IMR-90 (cell line): ENCODE measurements around the gene PRPF4. TPM values are rescaled to one million over a fixed set of nuclear protein-coding genes. Genes with fewer than 3 reads are reported as not detected.

Experiments
- ATAC-seq: fragments of 200-7000 bp; cut with Tn5 transposase; 2 replicates; pipeline ENCODE4 v1.9.1; 2020; ENCODE audit warnings: low read depth, mild to moderate bottlenecking, moderate library complexity
- BruUV-seq: library from RNA; stranded (reverse); fragments of 400-500 nt; replicated peaks from 2 replicates; lab custom pipeline; 2021; lab: Mats Ljungman, UMichigan
- CTCF ChIA-PET: fragments of 300-600 bp; formaldehyde crosslinking; extraction: SDS; loops from one replicate; lab custom pipeline; 2021; ENCODE audit warnings: antibody characterized with exemption; lab: Yijun Ruan, JAX
- POLR2A ChIA-PET: fragments of 300-600 bp; sonication (Branson Sonifier 250); formaldehyde crosslinking; loops from one replicate; lab custom pipeline; 2022; ENCODE audit warnings: antibody characterized with exemption; ENCODE audit not compliant: unreplicated experiment; lab: Charles Lee
- DNase-seq: peaks from one replicate; pipeline ENCODE4 v3.0.0; 2013
- H2AFZ ChIP-seq: replicated peaks from 2 replicates; pipeline ENCODE3; 2013; ENCODE audit warnings: low read length, mild to moderate bottlenecking; ENCODE audit not compliant: poor library complexity
- H2AK5ac ChIP-seq: 2 replicates; pipeline ENCODE4 v1.6.1; 2013; ENCODE audit warnings: low read depth, low read length, inconsistent platforms
- H2AK9ac ChIP-seq: replicated peaks from 2 replicates; pipeline ENCODE3; 2013; ENCODE audit warnings: mild to moderate bottlenecking, low read depth, low read length, moderate library complexity; ENCODE audit not compliant: poor library complexity
- H2BK120ac ChIP-seq: 2 replicates; pipeline ENCODE4 v1.6.1; 2013; ENCODE audit warnings: low read depth, low read length, inconsistent platforms
- H2BK15ac ChIP-seq: 3 replicates; pipeline ENCODE4 v1.6.1; 2013; ENCODE audit warnings: low read depth, low read length, inconsistent platforms
- H2BK20ac ChIP-seq: 2 replicates; pipeline ENCODE4 v1.6.1; 2013; ENCODE audit warnings: low read depth, mild to moderate bottlenecking, inconsistent platforms, low read length, moderate library complexity
- H2BK5ac ChIP-seq: 2 replicates; pipeline ENCODE4 v1.6.1; 2013; ENCODE audit warnings: mild to moderate bottlenecking, low read depth, low read length, inconsistent platforms; ENCODE audit not compliant: poor library complexity, severe bottlenecking
- H3K14ac ChIP-seq: replicated peaks from 2 replicates; pipeline ENCODE4 v1.6.1; 2013; ENCODE audit warnings: low read depth, low read length, inconsistent platforms
- H3K18ac ChIP-seq: 2 replicates; pipeline ENCODE4 v1.6.1; 2013; ENCODE audit warnings: low read depth, low read length, control low read depth
- H3K23ac ChIP-seq: 2 replicates; pipeline ENCODE4 v1.6.1; 2013; ENCODE audit warnings: low read depth, low read length, inconsistent platforms
- H3K27ac ChIP-seq: 2 replicates; pipeline ENCODE4 v1.5.1; 2013; ENCODE audit warnings: mild to moderate bottlenecking, control low read depth, low read length; ENCODE audit not compliant: insufficient read depth
- H3K27me3 ChIP-seq: 2 replicates; pipeline ENCODE4 v1.6.1; 2013; ENCODE audit warnings: low read length; ENCODE audit not compliant: control insufficient read depth, insufficient read depth
- H3K36me3 ChIP-seq: 2 replicates; pipeline ENCODE4 v1.6.1; 2013; ENCODE audit warnings: low read length, mixed read lengths; ENCODE audit not compliant: control insufficient read depth, insufficient read depth
- H3K4ac ChIP-seq: 2 replicates; pipeline ENCODE4 v1.6.1; 2013; ENCODE audit warnings: low read depth, low read length, inconsistent platforms
- H3K4me1 ChIP-seq: 2 replicates; pipeline ENCODE4 v1.6.1; 2013; ENCODE audit warnings: low read length, mixed read lengths; ENCODE audit not compliant: control insufficient read depth, insufficient read depth
- H3K4me2 ChIP-seq: 2 replicates; pipeline ENCODE4 v1.6.1; 2013; ENCODE audit warnings: low read depth, mild to moderate bottlenecking, control low read depth, low read length, moderate library complexity
- H3K4me3 ChIP-seq: 2 replicates; pipeline ENCODE4 v1.5.1; 2013; ENCODE audit warnings: low read depth, mild to moderate bottlenecking, control low read depth, low read length, moderate library complexity; ENCODE audit not compliant: insufficient read depth
- H3K56ac ChIP-seq: 2 replicates; pipeline ENCODE4 v1.6.1; 2013; ENCODE audit warnings: low read length, inconsistent platforms; ENCODE audit not compliant: insufficient read depth; ENCODE audit errors: extremely low read depth
- H3K79me1 ChIP-seq, 2 experiments: 2 replicates each; pipeline ENCODE4 v1.6.1; 2013; ENCODE audit warnings: low read length in 2 of 2, inconsistent platforms in 1 of 2, low read depth in 1 of 2
- H3K9ac ChIP-seq: 2 replicates; pipeline ENCODE4 v1.6.1; 2013; ENCODE audit warnings: low read depth, low read length, control low read depth
- H3K9me1 ChIP-seq: 2 replicates; pipeline ENCODE4 v1.6.1; 2013; ENCODE audit warnings: low read length, inconsistent platforms; ENCODE audit not compliant: insufficient read depth
- H3K9me3 ChIP-seq: 2 replicates; pipeline ENCODE4 v1.6.1; 2013; ENCODE audit warnings: low read length; ENCODE audit not compliant: control insufficient read depth, insufficient read depth
- H4K20me1 ChIP-seq: 2 replicates; pipeline ENCODE4 v1.6.1; 2013; ENCODE audit warnings: low read length, inconsistent platforms; ENCODE audit not compliant: insufficient read depth
- H4K5ac ChIP-seq: 2 replicates; pipeline ENCODE4 v1.6.1; 2013; ENCODE audit warnings: mild to moderate bottlenecking, low read depth, low read length, control low read depth
- H4K8ac ChIP-seq, 2 experiments: 2 replicates each; pipeline ENCODE4 v1.6.1; 2013; ENCODE audit warnings: low read depth in 2 of 2, low read length in 2 of 2, control low read depth in 1 of 2, inconsistent platforms in 1 of 2
- H4K91ac ChIP-seq: 2 replicates; pipeline ENCODE4 v1.6.1; 2013; ENCODE audit warnings: low read depth, low read length, inconsistent platforms; ENCODE audit not compliant: insufficient read depth
- CEBPB ChIP-seq: IDR thresholded peaks from 2 replicates; pipeline ENCODE4 v1.6.1; 2012; ENCODE audit warnings: low read depth, low read length, improper control_type of control experiment
- MAZ ChIP-seq: IDR thresholded peaks from 2 replicates; pipeline ENCODE4 v1.6.1; 2012; ENCODE audit warnings: low read depth, mild to moderate bottlenecking, low read length, improper control_type of control experiment, moderate library complexity, borderline replicate concordance
- POLR2A ChIP-seq: IDR thresholded peaks from 2 replicates; pipeline ENCODE4 v1.6.1; 2012; ENCODE audit warnings: mild to moderate bottlenecking, low read depth, low read length
- RAD21 ChIP-seq: IDR thresholded peaks from 2 replicates; pipeline ENCODE4 v1.6.1; 2012; ENCODE audit warnings: low read length, improper control_type of control experiment
- RCOR1 ChIP-seq: IDR thresholded peaks from 2 replicates; pipeline ENCODE4 v1.6.1; 2012; ENCODE audit warnings: mild to moderate bottlenecking, low read length, improper control_type of control experiment; ENCODE audit not compliant: insufficient replicate concordance
- RFX5 ChIP-seq: IDR thresholded peaks from 2 replicates; pipeline ENCODE4 v1.8.0; 2012; ENCODE audit warnings: low read depth, mild to moderate bottlenecking, low read length, moderate library complexity
- WGBS, 2 experiments: methylation state at CpG; one replicate each; pipeline versions ENCODE4 v1.1.5 to v1.1.7; 2013; ENCODE audit warnings: missing lambda C conversion rate in 2 of 2; ENCODE audit not compliant: insufficient read length in 1 of 2; ENCODE audit errors: extremely low coverage in 2 of 2; 5-methylcytosine and 5-hydroxymethylcytosine counted together
- dilution Hi-C: fragments of 300-500 bp; cut with HindIII; formaldehyde crosslinking; loops from one replicate; pipeline ENCODE4 v1.14.3; 2018; ENCODE audit warnings: low sequenced_read_pairs; ENCODE audit not compliant: unreplicated experiment
- in situ Hi-C: fragments of 300-500 bp; cut with MboI; formaldehyde crosslinking; loops from 3 replicates; pipeline ENCODE4 v1.14.3; 2019; ENCODE audit warnings: low sequenced_read_pairs, inconsistent platforms, mixed read lengths
- intact Hi-C: fragments of 100-400 bp; cut with micrococcal nuclease; formaldehyde crosslinking; loops from 2 replicates; pipeline ENCODE4 v1.10.0; 2022
- polyA plus RNA-seq, 3 experiments: library from polyadenylated mRNA; depleted of rRNA; stranded (reverse); fragments of >200 nt; gene quantifications; 2 replicates each; pipeline ENCODE4 v1.2.3, GENCODE V29; 2012; ENCODE audit warnings: low replicate concordance in 1 of 3
- total RNA-seq: library from RNA; depleted of rRNA; stranded (reverse); fragments of >200 nt; gene quantifications from 2 replicates; pipeline ENCODE4 v1.2.3, GENCODE V29; 2012
- TF ChIP-seq, protein P1 (sequence below): fragments of 150-350 bp; IDR thresholded peaks from 2 replicates; pipeline ENCODE4 v1.6.1; 2017; ENCODE audit warnings: mild to moderate bottlenecking, antibody characterized with exemption, low read length, low read depth

Gene PRPF4
- total and polyA plus RNA-seq, 2 of the 4 experiments (the other 2 are of a cell fraction): 21.4 to 38.0 TPM

DNA sequence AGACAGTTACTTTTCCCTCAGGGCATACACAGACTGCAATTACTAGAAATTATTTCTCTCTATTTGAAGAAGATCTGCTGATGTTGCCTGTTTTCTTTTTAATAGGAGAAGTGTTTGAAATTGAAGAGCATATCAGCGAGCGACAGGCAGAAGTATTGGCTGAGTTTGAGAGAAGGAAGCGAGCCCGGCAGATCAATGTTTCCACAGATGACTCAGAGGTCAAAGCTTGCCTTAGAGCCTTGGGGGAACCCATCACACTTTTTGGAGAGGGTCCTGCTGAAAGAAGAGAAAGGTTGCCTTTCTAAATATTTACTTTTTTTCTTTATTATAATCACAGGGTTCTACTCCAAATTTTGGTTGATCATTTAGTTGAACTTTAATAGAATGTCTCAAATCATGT, 3.4 kb downstream of the PRPF4 start:
- no peak overlapping the region for H3K4ac ChIP-seq
- no peaks in the 10 kb centered on the region for H3K9me1 ChIP-seq
- H3K14ac ChIP-seq: no peak overlapping the region
- no peak overlapping the region for H3K18ac ChIP-seq
- no peak overlapping the region for H2AK5ac ChIP-seq
- in situ Hi-C loops: no loop called here
- no peak overlapping the region for H2BK15ac ChIP-seq
- POLR2A ChIA-PET: no interaction called here
- H4K5ac ChIP-seq: no peak overlapping the region
- H2AFZ ChIP-seq: no peak overlapping the region
- no TSS peak for BruUV-seq
- H3K4me2 ChIP-seq: no peak overlapping the region
- no peak overlapping the region for H2BK5ac ChIP-seq
- TF ChIP-seq MAZ: no peak
- TF ChIP-seq RCOR1: no peak
- no peak for TF ChIP-seq RFX5
- TF ChIP-seq RAD21: no peak
- TF ChIP-seq, protein P1, sequence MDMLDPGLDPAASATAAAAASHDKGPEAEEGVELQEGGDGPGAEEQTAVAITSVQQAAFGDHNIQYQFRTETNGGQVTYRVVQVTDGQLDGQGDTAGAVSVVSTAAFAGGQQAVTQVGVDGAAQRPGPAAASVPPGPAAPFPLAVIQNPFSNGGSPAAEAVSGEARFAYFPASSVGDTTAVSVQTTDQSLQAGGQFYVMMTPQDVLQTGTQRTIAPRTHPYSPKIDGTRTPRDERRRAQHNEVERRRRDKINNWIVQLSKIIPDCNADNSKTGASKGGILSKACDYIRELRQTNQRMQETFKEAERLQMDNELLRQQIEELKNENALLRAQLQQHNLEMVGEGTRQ: no peak
- TF ChIP-seq CEBPB: no peak
- TF ChIP-seq POLR2A: no peak
- H3K9me3 ChIP-seq: no peaks in the 10 kb centered on the region
- H3K79me1 ChIP-seq: peaks cover 19 to 20% of the 10 kb centered on the region in 2 experiments
- H3K4me3 ChIP-seq: no peak overlapping the region
- no peak overlapping the region for H3K9ac ChIP-seq
- ATAC-seq (no peak), DNase-seq (no peak)
- no peaks in the 10 kb centered on the region for H3K27me3 ChIP-seq
- no peak overlapping the region for H3K23ac ChIP-seq
- intact Hi-C loops: loop anchor here (10.0 kb wide), 1 partner anchor 376 kb away; no protein-coding TSS in a partner anchor
- no peaks in the 10 kb centered on the region for H4K20me1 ChIP-seq
- H3K27ac ChIP-seq: no peak overlapping the region
- CTCF ChIA-PET: no interaction called here
- H3K4me1 ChIP-seq: peaks cover 2% of the 10 kb centered on the region; the same call in 1 of the 2 replicates
- no peak overlapping the region for H3K56ac ChIP-seq
- H2BK20ac ChIP-seq: no peak overlapping the region
- no peak overlapping the region for H4K91ac ChIP-seq
- no peak overlapping the region for H2AK9ac ChIP-seq
- WGBS, 2 experiments: no CpG with 5 or more reads among the region's 4 CpGs
- H3K36me3 ChIP-seq: peaks cover 21% of the 10 kb centered on the region
- dilution Hi-C loops: no loop called here
- H2BK120ac ChIP-seq: no peak overlapping the region
- no peak overlapping the region for H4K8ac ChIP-seq
